Loucy (cell line): ENCODE measurements around the gene SH3GL1.

ENCODE experiments used
- H2AFZ ChIP-seq: fragments of 200-600 bp; sonication (generic); 2 replicates; pipeline ENCODE4 v1.6.0; 2016; ENCODE audit warnings: antibody characterized with exemption, mild to moderate bottlenecking, low read length, moderate library complexity
- H3F3A ChIP-seq: fragments of 200-600 bp; 2 replicates; pipeline ENCODE4 v1.6.0; 2016; ENCODE audit warnings: antibody characterized with exemption, low read depth, mild to moderate bottlenecking
- H3K27me3 ChIP-seq: fragments of 200-600 bp; sonication (generic); 2 replicates; pipeline ENCODE4 v1.6.1; 2014; ENCODE audit warnings: low read length, mild to moderate bottlenecking; ENCODE audit not compliant: insufficient read depth, poor library complexity, severe bottlenecking
- H3K36me3 ChIP-seq: fragments of 200-600 bp; sonication (generic); 2 replicates; pipeline ENCODE4 v1.6.1; 2016; ENCODE audit warnings: low read length; ENCODE audit not compliant: insufficient read depth
- H3K4me1 ChIP-seq: fragments of 200-600 bp; sonication (generic); 2 replicates; pipeline ENCODE4 v1.5.1; 2014; ENCODE audit warnings: low read length, mild to moderate bottlenecking; ENCODE audit not compliant: insufficient read depth, poor library complexity, severe bottlenecking
- H3K4me2 ChIP-seq: fragments of 200-600 bp; sonication (generic); 2 replicates; pipeline ENCODE4 v1.6.0; 2014; ENCODE audit warnings: antibody characterized with exemption, low read length, low read depth, mild to moderate bottlenecking; ENCODE audit not compliant: poor library complexity, severe bottlenecking
- H3K4me3 ChIP-seq: fragments of 200-600 bp; sonication (generic); 2 replicates; pipeline ENCODE4 v1.5.1; 2014; ENCODE audit warnings: low read length, mild to moderate bottlenecking, mixed read lengths; ENCODE audit not compliant: poor library complexity, severe bottlenecking
- H3K79me2 ChIP-seq: fragments of 200-600 bp; sonication (generic); 2 replicates; pipeline ENCODE4 v1.6.1; 2014; ENCODE audit warnings: low read length; ENCODE audit not compliant: insufficient read depth
- H3K9ac ChIP-seq: fragments of 200-600 bp; sonication (generic); 2 replicates; pipeline ENCODE4 v1.6.0; 2014; ENCODE audit warnings: mild to moderate bottlenecking, low read depth, low read length, moderate library complexity; ENCODE audit not compliant: poor library complexity, severe bottlenecking
- H3K9me2 ChIP-seq: fragments of 200-600 bp; sonication (generic); replicated peaks from 2 replicates; pipeline ENCODE4 v1.6.1; 2016; ENCODE audit warnings: low read depth, low read length, mixed read lengths
- H3K9me3 ChIP-seq: fragments of 200-600 bp; sonication (generic); 2 replicates; pipeline ENCODE4 v1.6.1; 2014; ENCODE audit warnings: mild to moderate bottlenecking, antibody characterized with exemption, low read length, low read depth; ENCODE audit not compliant: insufficient read depth
- H4K20me1 ChIP-seq: fragments of 200-600 bp; sonication (generic); 2 replicates; pipeline ENCODE4 v1.6.0; 2014; ENCODE audit warnings: antibody characterized with exemption, low read length, mild to moderate bottlenecking; ENCODE audit not compliant: insufficient read depth, poor library complexity, severe bottlenecking
- CTCF ChIP-seq: fragments of 200-600 bp; sonication (generic); conservative IDR thresholded peaks from 2 replicates; pipeline ENCODE4 v1.5.1; 2014; ENCODE audit warnings: mild to moderate bottlenecking, antibody characterized with exemption, low read length
- EZH2phosphoT487 ChIP-seq: fragments of 200-600 bp; IDR thresholded peaks from 2 replicates; pipeline ENCODE4 v1.6.1; 2018; ENCODE audit warnings: antibody characterized with exemption, mild to moderate bottlenecking, moderate library complexity, borderline replicate concordance

The SH3GL1 gene

GRCh38 chr19:4360641-4361151 lies 39.7 kb downstream of the SH3GL1 start:
- H4K20me1 ChIP-seq, result no peaks in the 10 kb centered on the region
- no peaks in the 10 kb centered on the region for H3K27me3 ChIP-seq
- H3K4me2 ChIP-seq, result no peak overlapping the region
- H3K9me3 ChIP-seq, result no peaks in the 10 kb centered on the region
- TF ChIP-seq CTCF, result no peak
- no peak for TF ChIP-seq EZH2phosphoT487
- H3K36me3 ChIP-seq, result peaks cover 62% of the 10 kb centered on the region; the same call in 1 of the 2 replicates
- no peak overlapping the region for H3K4me3 ChIP-seq
- no peaks in the 10 kb centered on the region for H3K79me2 ChIP-seq
- H2AFZ ChIP-seq, result no peak overlapping the region
- no peaks in the 10 kb centered on the region for H3K4me1 ChIP-seq
- no peaks in the 10 kb centered on the region for H3F3A ChIP-seq
- H3K9ac ChIP-seq, result no peak overlapping the region
- H3K9me2 ChIP-seq, result no peaks in the 10 kb centered on the region

GRCh38 chr19:4360081-4360569 lies 40.2 kb downstream of the SH3GL1 start:
- no peak for TF ChIP-seq EZH2phosphoT487
- H2AFZ ChIP-seq, result no peak overlapping the region
- no peaks in the 10 kb centered on the region for H3K27me3 ChIP-seq
- H3K9me3 ChIP-seq, result no peaks in the 10 kb centered on the region
- H3K9me2 ChIP-seq, result no peaks in the 10 kb centered on the region
- peaks cover 56% of the 10 kb centered on the region; the same call in 1 of the 2 replicates for H3K36me3 ChIP-seq
- no peaks in the 10 kb centered on the region for H3K79me2 ChIP-seq
- H3K4me1 ChIP-seq, result no peaks in the 10 kb centered on the region
- H3K9ac ChIP-seq, result no peak overlapping the region
- H3K4me2 ChIP-seq, result no peak overlapping the region
- no peaks in the 10 kb centered on the region for H4K20me1 ChIP-seq
- no peaks in the 10 kb centered on the region for H3F3A ChIP-seq
- H3K4me3 ChIP-seq, result no peak overlapping the region

GRCh38 chr19:4359627-4360000 lies 40.7 kb downstream of the SH3GL1 start:
- Histone ChIP-seq H3F3A (no peaks in the 10 kb centered on the region), H3K9me2 (no peaks in the 10 kb centered on the region), H3K4me2 (no peak overlapping the region), H3K27me3 (no peaks in the 10 kb centered on the region), H2AFZ (no peak overlapping the region), H3K79me2 (no peaks in the 10 kb centered on the region), H3K4me1 (no peaks in the 10 kb centered on the region), H3K36me3 (peaks cover 53% of the 10 kb centered on the region; the same call in 1 of the 2 replicates), H3K9ac (no peak overlapping the region), H4K20me1 (no peaks in the 10 kb centered on the region), H3K9me3 (no peaks in the 10 kb centered on the region), H3K4me3 (no peak overlapping the region)
- no peak for TF ChIP-seq EZH2phosphoT487
- no peak for TF ChIP-seq CTCF
